GM21786 (cell line): ENCODE data around the gene MRPL27.

Experiments
- ATAC-seq: cut with Tn5 transposase; IDR thresholded peaks from one replicate; pipeline ENCODE4 v1.9.1; 2021; ENCODE audit not compliant: unreplicated experiment

MRPL27 gene

GRCh38 chr17:50361561-50362480 is 11.2 kb downstream of the MRPL27 start:
- no peak for ATAC-seq

GRCh38 chr17:50360486-50361115 is 12.4 kb downstream of the MRPL27 start:
- ATAC-seq, result no peak

- no peak for ATAC-seq
Measured at GRCh38 chr17:50359998-50360461, 13.0 kb downstream of the MRPL27 start.

GRCh38 chr17:50359005-50359699 is 13.8 kb downstream of the MRPL27 start:
- ATAC-seq, result no peak

GRCh38 chr17:50358177-50358576 is 14.8 kb downstream of the MRPL27 start:
- no peak for ATAC-seq

GRCh38 chr17:50356892-50357510 is 16.0 kb downstream of the MRPL27 start:
- ATAC-seq, result no peak

- no peak for ATAC-seq
Measured at GRCh38 chr17:50356418-50356817, 16.6 kb downstream of the MRPL27 start.

- no peak for ATAC-seq
Measured at GRCh38 chr17:50355701-50356341, 17.2 kb downstream of the MRPL27 start.

- no peak for ATAC-seq
Measured at GRCh38 chr17:50355336-50355700, 17.7 kb downstream of the MRPL27 start.

- no peak for ATAC-seq
Measured at GRCh38 chr17:50354776-50355175, 18.2 kb downstream of the MRPL27 start.

GRCh38 chr17:50354198-50354597 is 18.8 kb downstream of the MRPL27 start:
- no peak for ATAC-seq

GRCh38 chr17:50353600-50354195 is 19.3 kb downstream of the MRPL27 start:
- no peak for ATAC-seq

- no peak for ATAC-seq
Measured at GRCh38 chr17:50352693-50353599, 20.0 kb downstream of the MRPL27 start.

GRCh38 chr17:50352072-50352692 is 20.8 kb downstream of the MRPL27 start:
- no peak for ATAC-seq

- ATAC-seq, result no peak
Measured at GRCh38 chr17:50350733-50351132, 22.3 kb downstream of the MRPL27 start.

GRCh38 chr17:50349243-50349600 is 23.8 kb downstream of the MRPL27 start:
- ATAC-seq, result no peak

- no peak for ATAC-seq
Measured at GRCh38 chr17:50348522-50349242, 24.3 kb downstream of the MRPL27 start.

- no peak for ATAC-seq
Measured at GRCh38 chr17:50347894-50348291, 25.1 kb downstream of the MRPL27 start.
